GM12874 (cell line): ENCODE measurements around the gene KLHL3.

ENCODE experiments used
- CTCF ChIP-seq: IDR thresholded peaks from 2 replicates; pipeline ENCODE4 v1.5.1; 2011; ENCODE audit warnings: low read depth, mild to moderate bottlenecking, control low read depth, low read length, moderate library complexity; ENCODE audit not compliant: insufficient read depth

KLHL3 gene

GRCh38 chr5:137649228-137649935, 86.5 kb downstream of the KLHL3 start:
- TF ChIP-seq CTCF, result no peak

GRCh38 chr5:137648361-137648760, 87.5 kb downstream of the KLHL3 start:
- no peak for TF ChIP-seq CTCF

- TF ChIP-seq CTCF, result no peak
Observed at GRCh38 chr5:137647401-137647800, 88.5 kb downstream of the KLHL3 start.

GRCh38 chr5:137646761-137647160, 89.1 kb downstream of the KLHL3 start:
- TF ChIP-seq CTCF, result no peak

- no peak for TF ChIP-seq CTCF
Observed at GRCh38 chr5:137642091-137642490, 93.8 kb downstream of the KLHL3 start.

- TF ChIP-seq CTCF, result no peak
Observed at GRCh38 chr5:137641148-137641547, 94.7 kb downstream of the KLHL3 start.

GRCh38 chr5:137639645-137640044, 96.2 kb downstream of the KLHL3 start:
- TF ChIP-seq CTCF, result no peak
